Activated T-cell treated with anti-CD3 and anti-CD28 coated beads for 1 hour (primary cell): ENCODE data around the gene CLCN2.

Experiments
- DNase-seq: peaks from one replicate; pipeline ENCODE4 v3.0.0-alpha.2; 2020; ENCODE audit warnings: low read depth

The CLCN2 gene

GRCh38 chr3:184325715-184326369 lies 35.6 kb downstream of the CLCN2 start:
- no peak for DNase-seq

DNA sequence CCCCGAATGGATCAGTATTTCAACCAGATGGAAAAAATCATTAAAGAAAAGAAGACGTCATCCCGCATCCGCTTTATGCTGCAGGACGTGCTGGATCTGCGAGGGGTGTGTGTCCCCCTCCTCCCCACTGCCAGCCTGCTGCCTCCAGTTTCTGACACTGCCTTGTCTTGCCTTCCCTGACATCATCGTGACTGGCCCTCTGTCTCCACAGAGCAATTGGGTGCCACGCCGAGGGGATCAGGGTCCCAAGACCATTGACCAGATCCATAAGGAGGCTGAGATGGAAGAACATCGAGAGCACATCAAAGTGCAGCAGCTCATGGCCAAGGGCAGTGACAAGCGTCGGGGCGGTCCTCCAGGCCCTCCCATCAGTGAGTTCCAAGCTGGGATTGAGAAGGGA lies 36.1 kb downstream of the CLCN2 start:
- no peak for DNase-seq

DNA sequence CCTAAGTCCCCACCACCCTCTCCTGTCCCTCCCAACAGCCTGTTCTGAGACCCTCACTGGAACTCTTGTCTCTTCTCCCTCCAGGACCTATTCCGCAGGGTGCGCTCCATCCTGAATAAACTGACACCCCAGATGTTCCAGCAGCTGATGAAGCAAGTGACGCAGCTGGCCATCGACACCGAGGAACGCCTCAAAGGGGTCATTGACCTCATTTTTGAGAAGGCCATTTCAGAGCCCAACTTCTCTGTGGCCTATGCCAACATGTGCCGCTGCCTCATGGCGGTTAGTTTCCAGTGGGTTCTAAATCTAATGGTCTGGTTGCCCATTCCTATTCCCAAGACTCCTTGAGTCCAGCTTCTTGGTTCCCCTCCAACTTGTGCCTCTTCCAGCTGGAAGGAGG lies 37.7 kb downstream of the CLCN2 start:
- DNase-seq = no peak

- no peak for DNase-seq
These were observed 38.5 kb downstream of the CLCN2 start for GRCh38 chr3:184322731-184323487.

DNA sequence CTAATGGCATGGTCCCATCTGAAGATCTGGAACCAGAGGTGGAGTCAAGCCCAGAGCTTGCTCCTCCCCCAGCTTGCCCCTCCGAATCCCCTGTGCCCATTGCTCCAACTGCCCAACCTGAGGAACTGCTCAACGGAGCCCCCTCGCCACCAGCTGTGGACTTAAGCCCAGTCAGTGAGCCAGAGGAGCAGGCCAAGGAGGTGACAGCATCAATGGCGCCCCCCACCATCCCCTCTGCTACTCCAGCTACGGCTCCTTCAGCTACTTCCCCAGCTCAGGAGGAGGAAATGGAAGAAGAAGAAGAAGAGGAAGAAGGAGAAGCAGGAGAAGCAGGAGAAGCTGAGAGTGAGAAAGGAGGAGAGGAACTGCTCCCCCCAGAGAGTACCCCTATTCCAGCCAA lies 39.7 kb downstream of the CLCN2 start:
- DNase-seq = no peak

DNA sequence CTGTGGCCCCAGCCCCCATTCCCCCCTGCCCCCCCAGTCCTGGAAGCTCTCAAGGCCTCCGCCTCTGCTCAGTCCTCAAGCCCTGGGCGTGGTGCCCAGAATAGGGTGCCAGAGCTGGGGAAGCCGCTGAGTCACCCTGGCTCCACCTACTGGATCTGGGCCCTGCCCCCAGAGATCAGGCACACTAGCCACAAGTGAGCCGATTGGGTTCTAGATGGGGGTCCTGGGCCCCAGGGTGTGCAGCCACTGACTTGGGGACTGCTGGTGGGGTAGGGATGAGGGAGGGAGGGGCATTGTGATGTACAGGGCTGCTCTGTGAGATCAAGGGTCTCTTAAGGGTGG lies 41.3 kb downstream of the CLCN2 start:
- DNase-seq = peak; percentile 30

DNA sequence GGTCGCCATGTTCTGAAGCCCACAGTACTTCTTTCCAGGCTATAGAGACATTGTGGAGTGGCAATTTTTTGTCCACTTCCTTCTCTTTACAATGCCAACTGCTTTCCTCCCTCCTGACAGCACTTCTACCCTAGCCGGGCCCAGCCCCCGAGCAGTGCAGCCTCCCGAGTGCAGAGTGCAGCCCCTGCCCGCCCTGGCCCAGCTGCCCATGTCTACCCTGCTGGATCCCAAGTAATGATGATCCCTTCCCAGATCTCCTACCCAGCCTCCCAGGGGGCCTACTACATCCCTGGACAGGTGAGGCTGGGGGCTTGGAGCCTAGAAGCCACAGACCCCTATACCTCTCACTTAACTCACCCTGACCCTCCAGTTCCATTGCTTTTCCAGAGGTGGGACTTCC lies 44.2 kb downstream of the CLCN2 start:
- no peak for DNase-seq

DNA sequence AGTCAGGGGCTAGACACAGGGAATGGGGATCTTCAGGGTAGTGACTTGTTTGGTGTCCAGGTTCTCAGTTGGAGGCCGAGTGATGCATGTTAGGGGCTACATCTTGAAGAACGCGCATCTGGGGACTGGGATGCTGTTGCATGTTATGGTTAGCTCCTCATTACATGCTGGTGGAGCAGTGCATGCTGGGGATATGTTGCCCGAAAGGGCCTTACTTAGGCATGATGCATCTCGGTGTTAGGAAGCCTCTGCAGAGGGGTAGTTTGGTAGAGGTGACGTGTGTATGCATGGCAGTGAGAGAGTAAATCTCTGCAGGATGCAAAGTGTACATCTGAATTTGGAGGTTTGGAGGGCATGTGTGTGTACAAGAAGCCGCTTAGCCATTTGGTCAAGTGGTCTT lies 44.6 kb downstream of the CLCN2 start:
- DNase-seq = no peak

DNA sequence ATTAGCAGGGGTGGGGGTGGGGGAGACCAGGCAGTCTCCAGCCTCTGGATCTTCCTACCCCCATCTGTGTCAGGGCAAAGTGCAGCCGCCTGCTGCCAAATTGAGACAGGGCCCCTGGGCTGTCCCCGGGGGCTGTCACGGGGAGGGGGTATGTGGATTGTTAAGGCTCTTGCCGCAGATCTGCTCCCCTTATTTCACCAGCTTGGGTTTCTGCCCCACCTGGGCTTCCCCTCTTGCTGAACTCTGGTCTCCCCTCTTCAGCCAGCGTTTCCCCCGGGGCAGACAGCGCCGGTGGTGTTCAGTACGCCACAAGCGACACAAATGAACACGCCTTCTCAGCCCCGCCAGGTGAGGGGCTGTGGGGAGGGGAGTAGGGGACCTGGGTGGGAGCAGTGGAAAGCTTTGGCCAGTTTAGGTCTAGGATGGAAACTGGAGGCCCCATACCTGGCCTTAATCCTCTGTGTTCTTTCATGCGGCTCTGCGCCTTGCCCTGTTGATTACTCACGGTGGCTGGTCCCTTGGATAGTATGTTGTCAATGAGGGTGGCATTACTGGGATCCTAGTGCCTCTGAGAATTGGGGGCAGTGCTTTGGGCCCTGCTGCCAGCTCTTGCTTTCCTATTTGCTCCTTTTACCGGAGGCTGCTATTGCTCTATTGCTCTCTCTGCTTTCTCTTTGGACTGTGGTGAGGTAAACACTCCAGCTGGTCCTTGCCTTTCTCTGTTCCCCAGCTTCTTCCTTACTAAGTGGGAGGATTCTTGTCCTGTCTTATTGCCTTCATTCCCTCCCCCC lies 45.3 kb downstream of the CLCN2 start:
- DNase-seq = no peak

DNA sequence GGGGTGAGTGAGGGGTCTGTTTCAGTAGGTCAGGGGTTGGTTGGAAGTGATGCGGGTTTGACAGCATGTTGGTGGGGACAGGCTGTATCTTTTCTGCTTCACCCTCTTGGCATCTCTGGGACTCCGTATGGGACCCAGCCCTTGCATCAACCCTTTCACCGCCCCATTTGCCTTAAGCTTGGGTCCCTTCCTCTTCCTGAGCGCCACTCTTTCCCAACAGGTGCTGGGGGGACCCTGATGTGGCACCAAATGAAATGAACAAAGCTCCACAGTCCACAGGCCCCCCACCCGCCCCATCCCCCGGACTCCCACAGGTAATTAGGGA lies 45.9 kb downstream of the CLCN2 start:
- no peak for DNase-seq

DNA sequence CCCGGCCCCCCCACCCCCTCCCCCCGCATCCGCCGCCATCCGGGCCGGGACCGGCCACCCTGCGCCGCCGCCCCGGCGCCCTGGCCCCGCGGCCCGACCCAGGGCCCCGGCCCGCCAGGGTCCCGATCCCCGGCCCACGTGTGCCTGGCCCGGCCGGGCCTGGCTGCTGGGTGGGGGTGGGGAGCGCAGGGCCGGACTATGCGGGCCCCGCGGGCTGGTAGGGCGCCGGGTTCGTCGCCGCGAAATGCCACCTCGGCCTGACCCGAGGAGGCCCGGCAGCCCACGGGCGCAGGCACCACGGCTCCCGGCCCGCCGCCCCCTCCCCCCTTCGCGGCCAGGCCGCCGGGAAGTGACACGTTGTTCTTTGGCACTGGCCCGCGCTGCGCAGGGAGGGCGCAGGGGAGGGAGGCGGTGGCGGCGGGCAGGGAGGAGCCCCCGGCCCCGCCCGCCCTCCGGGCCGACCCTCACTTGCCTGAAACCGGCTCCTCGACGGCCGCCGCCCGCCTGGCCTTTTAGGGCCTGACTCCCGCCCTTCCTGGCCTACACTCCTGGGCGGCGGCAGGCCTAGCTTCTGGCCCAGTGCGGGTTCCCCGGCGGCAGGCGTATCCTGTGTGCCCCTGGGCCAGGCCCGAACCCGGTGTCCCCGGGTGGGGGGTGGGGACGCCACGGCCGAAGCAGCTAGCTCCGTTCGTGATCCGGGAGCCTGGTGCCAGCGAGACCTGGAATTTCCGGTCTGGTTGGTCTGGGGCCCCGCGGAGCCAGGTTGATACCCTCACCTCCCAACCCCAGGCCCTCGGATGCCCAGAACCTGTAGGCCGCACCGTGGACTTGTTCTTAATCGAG lies 46.5 kb downstream of the CLCN2 start:
- DNase-seq = peak; percentile 53

- peak; percentile 91 for DNase-seq
These were observed 47.1 kb downstream of the CLCN2 start, which contains the start of gene EIF4G1 for GRCh38 chr3:184314363-184314699. TSS of gene EIF4G1 (plus strand) at chr3:184314606. CDS start at chr3:184315797, 1,191 bp downstream.

GRCh38 chr3:184311633-184312032 lies 49.8 kb downstream of the CLCN2 start:
- DNase-seq = no peak

DNA sequence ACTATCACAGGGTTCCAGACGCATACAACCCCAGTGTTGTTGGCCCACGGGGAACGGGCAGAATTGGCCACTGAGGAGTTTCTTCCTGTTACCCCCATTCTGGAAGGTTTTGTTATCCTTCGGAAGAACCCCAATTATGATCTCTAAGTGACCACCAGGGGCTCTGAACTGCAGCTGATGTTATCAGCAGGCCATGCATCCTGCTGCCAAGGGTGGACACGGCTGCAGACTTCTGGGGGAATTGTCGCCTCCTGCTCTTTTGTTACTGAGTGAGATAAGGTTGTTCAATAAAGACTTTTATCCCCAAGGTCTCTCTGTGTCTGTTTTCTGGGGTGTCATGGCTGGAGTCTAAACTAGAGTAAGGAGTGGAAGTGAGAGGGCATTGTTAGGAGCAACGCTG lies 52.7 kb downstream of the CLCN2 start:
- DNase-seq = no peak

GRCh38 chr3:184307915-184308314 lies 53.5 kb downstream of the CLCN2 start:
- no peak for DNase-seq

- no peak for DNase-seq
These were observed 54.9 kb downstream of the CLCN2 start for GRCh38 chr3:184306341-184306972.

GRCh38 chr3:184305577-184305976 lies 55.8 kb downstream of the CLCN2 start:
- no peak for DNase-seq

- no peak for DNase-seq
These were observed 61.1 kb downstream of the CLCN2 start for GRCh38 chr3:184300378-184300720.

- DNase-seq = no peak
These were observed 61.7 kb downstream of the CLCN2 start for GRCh38 chr3:184299488-184300377.

DNA sequence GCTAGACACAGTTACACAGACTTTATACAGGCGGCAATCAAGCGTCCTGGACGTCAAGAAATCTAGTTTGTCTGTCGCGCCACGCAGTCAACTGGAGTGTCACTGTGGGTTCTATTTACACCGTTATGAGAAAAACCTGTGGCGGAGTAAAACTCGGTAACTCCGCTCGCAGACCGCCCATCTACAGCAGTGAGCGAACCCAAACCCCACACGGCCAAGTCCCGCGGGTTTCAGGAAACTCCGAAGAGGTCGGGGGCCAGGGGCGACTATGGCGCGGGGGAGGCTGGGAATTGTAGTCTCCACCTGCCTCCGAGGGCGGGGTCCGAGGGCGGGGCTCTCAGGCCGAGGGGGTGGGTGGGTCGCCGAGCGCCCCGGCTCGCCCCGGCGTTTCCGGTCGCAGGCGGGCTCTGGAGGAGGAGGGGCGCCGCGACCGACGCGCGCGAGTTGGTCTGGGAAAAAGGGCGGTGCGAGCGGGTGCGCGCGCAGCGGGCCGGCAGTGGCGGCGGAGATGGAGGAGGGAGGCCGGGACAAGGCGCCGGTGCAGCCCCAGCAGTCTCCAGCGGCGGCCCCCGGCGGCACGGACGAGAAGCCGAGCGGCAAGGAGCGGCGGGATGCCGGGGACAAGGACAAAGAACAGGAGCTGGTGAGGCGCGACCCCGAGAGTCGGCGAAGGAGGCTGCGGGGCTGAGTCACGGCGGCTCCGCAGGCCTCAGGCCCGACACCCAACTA lies 62.5 kb downstream of the CLCN2 start, which contains the start of gene PSMD2:
TSS of gene PSMD2 (plus strand) at position 483 of the 729 bp plus-strand sequence. CDS start at position 509, 26 bp downstream.
- peak; percentile 97 for DNase-seq
